IPS DF 4.7 (cell line): Measurements from ENCODE around the gene MLH3.

ENCODE experiments used
- DNase-seq: peaks from one replicate; pipeline ENCODE4 v3.0.0-alpha.2; 2013; ENCODE audit warnings: low spot score; ENCODE audit errors: extremely low read depth

MLH3 gene

GRCh38 chr14:74968811-74969210 is 82.5 kb downstream of the MLH3 start:
- no peak for DNase-seq

DNA sequence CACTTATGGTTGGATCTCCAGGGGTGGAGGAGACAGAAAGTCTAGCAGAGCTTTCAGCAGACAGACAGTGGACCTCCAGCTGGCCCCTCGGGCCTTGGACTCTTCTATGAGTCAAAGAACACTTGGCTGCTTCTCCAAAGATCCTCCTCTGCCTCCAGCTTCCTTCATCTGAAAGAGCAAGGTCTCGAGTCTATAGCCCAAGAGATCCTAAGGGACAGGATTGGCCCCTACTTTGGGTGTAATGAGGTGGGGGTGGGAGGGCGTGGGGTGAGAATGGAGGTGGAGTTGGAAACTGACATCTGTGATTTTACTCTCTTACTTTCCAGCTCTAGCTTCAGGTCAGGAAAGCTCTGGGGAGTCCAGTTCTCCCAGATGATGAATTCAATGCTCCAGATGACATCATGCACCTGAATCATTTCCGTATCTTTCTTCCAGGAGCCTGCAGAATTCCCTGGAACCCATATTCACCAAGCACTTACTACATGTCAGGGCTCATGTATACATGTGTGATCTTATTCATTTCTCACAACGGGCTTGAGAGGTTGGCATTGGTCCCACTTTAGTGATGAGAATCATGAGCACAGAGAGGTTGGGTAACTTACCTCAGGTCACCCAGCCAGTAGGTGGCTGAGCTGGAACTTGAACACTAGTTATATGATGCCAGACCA is 85.6 kb downstream of the MLH3 start:
- DNase-seq = no peak

DNA sequence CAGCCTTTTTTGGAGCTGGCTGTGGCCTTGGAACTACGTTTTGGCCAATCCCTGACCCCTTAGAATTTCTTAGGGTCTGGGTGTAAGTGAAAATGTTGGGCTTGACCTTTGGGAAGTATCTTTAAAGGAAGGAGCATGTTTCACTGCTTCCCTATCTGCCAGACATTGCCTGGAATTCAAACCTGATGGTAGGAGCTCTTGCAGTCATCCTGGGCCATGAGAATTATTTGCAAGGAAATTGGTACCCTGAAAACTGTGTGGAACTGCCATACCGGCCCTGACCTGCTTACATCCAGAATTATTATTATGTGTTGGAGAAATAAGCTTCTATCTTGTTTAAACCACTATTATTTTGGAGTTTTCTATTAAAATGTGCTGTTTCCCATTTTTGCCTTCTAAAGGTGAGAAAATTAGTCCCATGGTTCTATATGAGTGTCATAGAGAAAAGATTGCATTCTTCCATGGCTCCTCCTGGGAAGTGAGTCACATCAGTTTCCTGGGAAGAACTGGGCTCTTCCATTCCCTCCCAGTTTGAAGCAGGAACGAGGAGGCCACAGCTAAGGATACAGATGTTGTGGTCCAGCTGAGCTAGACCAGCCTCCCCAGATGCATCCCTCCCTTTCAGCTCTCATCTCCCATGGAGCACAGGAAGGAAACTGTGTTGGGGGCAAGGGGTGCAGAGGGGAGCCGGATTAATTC is 86.3 kb downstream of the MLH3 start:
- no peak for DNase-seq
